Activated gamma-delta T cell treated with Interleukin-2 at 50 U/mL for 16 hours (primary cell): ENCODE data around the gene ATXN1.

Source experiments
- DNase-seq: peaks from one replicate; pipeline ENCODE4 v3.0.0-alpha.2; 2020

The ATXN1 gene

DNA sequence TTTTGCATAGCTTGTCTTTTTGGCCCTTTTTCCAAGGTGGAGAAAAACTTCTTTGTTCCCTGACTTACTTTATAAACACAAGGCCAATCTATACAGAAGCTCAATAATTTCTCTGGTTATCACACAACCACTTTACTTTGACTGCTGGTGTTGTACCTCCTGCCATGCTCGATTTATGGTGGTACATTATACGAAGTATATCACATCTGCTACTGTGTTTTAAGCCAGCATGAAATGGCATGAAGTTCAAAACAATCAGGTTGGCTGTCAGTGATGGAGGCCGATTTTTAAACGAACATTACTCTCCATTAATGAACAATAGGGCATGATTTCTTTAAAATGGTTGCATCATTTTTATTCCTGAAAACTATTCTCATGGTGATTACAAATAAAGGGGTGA is 21.0 kb upstream of the ATXN1 start:
- no peak for DNase-seq

DNA sequence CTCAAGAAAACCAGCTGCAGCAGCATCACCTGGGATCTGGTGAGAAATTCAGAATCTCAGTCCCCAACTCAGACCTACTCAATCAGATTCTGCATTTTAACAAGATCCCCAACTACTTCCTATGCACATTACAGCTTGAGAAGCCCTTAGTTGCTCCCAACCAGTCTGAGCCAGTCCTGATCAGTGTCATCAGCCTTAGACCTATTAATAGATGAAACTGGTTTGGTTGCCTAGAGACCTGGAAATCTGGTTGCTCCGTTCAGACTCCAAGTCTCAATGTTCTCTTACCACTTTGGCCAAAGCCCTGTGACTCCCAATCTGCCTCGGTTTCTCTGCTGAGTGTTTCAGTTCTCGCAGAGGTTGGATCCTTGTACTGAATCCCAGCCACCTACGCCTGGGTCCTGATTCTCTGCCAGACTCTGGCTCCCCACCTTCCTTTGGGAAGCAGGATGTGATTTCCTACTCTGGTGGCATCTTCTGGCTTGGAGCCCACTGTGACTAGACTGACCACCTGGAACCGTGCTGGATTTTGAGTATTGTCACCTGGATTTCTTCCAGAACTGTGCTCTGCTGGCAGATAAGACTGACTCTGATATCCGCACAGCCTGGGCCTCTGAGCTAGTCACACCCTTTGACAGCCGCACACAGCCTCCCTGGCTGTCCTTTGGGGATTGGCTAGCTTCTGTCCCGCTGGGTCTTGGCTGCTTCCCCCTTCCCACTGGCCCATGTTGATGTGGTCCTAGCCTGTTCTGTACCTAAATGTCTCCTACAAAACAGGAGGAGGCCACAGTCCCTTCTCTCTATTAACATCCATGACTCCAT is 20.3 kb upstream of the ATXN1 start:
- DNase-seq: no peak

DNA sequence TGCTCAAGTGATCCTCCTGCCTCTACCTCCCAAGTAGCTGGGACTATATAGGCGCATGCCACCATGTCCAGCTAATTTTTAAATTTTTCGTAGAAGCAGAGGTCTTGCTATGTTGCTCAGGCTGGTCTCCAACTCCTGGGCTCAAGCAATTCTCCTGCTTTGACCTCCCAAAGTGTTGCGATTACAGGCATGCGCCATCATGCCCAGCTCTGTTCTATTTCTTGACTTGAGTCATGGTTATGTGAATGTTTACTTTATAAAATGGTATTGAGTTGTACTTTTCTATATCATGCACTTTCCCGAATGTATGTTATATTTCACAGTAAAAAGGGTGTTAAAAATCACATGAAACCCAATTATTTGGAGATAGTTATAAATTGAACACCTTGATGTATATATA is 17.3 kb upstream of the ATXN1 start:
- DNase-seq: no peak

DNA sequence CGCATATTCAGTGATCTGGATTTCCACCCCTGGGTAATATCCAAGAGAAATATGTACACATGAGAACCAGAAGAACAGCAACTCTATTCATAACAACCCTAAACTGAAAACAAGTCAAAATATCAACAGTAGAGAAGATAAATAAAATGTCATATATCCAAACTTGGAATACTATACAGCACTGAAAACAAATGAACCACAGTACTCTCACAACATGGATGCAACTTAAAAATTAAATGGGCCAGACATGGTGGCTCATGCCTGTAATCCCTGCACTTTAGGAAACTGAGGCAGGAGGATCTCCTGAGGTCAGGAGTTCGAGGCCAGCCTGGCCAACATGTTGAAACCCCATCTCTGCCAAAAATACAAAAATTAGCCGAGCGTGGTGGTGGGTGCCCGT is 16.5 kb upstream of the ATXN1 start:
- no peak for DNase-seq

DNA sequence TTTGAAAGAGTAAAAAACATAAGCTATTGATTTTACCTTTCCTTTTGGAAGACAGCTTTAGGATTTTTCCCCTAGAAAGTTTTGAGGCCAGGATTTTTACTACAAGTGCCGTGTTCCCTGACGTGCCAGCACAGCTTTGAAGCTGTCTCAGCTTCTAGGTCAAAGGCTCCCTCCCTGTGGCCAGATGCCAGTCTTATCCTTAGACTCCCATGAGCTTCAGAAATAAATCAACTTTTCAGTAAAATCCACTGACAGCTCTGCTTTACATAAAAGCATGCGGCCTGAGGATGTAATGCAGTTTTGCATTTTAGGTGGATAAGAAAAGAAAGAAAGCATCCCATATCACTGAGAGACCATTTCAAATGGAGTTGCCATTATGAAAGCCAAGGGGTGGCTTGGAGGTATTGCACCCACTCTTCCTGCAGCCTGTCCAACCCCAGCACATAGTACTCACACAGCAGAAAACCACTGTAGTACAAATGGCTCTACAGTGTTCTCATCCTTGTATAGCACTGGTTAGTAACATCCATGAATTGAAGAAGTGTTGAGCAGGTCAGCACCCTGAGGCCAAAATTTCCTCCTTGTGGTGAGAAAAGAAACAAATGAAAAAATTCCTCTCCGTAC is 15.2 kb upstream of the ATXN1 start:
- no peak for DNase-seq

DNA sequence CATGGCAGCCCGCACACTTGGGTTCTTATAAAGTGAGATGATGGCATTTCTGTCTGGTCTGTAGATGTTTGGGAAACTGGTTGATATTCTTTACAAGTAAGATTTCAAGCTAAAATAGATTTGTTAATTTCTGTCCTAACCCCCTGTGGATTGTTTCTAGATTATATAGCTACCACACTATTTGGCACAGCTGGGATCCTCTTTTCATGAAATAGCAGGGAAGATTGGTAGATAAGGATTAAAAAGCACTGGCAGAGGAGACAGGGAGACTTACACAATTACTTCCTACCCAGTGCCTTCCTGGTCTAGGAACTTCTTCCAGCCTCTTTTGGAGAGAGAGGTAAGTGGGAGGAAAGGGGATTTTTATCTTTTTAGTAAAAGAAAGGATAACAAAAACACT is 13.2 kb upstream of the ATXN1 start:
- no peak for DNase-seq

DNA sequence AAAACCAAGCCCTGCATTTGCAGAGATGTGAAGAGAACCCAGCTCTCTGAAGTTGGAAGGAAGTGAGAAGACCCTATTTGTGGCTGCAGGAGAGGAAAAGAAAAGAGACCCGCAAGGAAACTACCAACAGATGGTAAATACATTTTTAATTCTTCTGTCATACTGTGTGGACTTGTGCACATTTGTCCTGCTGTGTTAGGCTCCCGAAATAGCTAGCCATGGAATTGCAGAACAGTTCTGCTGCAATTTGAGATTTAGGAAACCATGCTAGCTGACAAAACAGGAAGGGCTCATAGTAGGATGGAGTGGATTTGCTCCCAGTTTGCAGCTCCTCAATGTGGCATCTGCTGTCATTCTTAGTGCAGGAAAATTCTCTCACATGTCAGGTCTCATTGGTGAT is 12.1 kb upstream of the ATXN1 start:
- no peak for DNase-seq

DNA sequence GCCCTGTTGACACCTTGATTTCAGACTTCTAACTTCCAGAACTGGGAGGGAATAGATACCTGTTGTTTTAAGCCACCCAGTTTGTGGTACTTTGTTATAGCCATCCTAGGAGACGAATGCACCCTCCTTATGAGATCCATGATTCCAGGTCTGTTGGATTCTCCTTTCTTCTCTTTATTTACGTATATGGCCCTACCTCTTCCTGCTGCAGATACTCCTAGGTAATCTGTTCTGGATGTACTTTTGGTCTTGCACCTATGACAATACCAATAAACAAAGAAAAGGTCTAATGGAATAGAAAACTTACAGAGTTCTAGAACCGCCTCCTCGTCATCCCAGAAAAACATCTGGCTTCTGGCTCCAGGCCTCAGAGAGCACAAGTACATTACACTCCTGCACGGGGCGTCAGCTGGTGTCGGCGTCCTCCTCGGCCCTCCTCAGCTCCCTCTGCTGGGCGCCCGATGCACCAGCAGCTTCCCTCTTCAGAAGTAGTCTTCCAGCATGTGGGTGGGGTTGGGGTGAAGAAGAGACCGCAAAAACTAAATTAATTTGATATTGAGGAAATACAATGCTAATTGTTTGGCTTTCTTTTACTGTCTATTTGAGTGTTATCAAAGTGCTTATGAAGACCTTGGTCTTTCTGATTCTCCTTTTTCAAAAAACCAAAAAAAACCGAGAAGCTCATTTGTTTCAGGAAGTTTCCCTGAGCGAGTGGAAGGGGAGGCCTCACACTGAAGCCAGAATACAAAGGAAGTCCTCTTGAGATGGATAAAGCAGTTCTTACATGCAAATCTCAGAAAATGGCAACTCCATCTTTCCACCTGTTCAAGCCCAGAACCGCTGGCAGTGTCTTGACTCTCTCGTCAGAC is 9.7 kb upstream of the ATXN1 start:
- peak; percentile 73 for DNase-seq

DNA sequence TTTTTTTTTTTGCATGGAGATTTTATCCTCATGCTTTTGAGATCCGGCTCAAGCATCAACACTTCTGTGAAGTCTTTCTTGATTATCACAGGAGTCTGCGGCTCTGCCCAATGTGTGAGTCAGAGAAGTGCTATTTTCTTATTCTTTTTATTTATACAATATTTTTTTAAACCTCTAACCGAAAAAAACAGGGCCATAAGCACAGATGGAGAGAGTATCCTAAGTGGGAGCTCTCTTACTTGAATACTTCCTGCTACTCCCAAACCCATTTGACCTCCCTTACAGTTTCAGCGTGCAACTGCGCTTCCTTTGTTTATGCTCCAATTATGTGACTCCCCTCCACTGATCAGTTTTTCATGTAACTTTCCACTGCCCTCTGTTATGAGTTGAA is 8.7 kb upstream of the ATXN1 start:
- DNase-seq: no peak

DNA sequence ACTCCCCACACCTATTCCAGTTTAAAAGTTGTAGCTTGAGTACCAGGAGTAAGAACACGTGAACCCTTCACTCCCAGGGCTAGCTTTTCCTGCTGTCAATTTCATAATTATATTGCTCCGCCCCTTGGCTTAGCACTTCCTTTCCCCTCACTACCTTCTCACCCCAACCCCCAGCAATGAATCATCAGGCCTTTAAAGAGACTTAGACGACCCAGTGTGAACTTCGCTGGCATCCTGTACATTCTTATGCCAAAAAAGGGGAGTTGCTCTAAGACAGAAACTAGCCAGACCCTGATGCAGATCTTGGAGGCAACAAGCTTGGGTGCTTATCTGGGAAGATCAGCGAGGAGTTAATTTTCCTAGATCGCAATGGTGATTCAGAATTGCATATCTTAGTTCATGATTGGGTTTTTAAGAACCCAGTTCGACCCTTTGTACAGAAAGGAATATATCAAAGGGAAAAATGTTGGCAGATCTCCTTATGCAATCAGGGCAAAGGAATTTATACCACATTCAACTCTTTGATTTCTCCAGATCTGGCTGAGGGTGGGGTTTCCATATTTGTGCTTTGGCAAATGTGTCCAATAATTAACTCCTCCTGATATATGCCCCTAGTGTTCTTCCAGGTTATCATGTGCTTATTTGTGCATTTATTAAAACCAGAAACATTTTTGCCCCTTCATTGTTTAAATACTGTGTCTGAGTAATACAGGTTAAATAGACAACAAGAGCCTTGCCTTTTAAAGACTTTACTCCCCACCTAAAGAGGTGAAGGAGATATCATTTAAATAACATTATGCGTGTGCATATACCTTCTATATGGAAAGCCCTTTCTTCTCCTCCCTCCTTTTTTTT is 8.1 kb upstream of the ATXN1 start:
- DNase-seq: peak; percentile 71

DNA sequence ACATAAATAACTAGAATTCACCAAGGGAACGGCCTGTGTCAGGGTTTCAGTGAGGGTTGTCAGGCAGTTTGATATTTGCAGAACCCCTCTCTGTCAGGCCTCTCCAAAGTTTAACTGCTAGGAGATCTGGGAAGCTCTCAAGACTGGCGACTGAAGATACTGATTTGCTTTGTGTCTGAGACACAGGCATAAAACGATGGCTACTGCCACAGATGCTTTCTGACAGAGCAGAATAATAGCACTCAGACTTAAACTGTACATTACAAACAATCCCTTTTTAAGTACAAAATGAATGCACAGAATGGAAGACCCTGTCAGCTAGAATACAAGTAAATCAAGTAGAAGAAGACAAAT is 7.2 kb upstream of the ATXN1 start:
- DNase-seq: no peak

DNA sequence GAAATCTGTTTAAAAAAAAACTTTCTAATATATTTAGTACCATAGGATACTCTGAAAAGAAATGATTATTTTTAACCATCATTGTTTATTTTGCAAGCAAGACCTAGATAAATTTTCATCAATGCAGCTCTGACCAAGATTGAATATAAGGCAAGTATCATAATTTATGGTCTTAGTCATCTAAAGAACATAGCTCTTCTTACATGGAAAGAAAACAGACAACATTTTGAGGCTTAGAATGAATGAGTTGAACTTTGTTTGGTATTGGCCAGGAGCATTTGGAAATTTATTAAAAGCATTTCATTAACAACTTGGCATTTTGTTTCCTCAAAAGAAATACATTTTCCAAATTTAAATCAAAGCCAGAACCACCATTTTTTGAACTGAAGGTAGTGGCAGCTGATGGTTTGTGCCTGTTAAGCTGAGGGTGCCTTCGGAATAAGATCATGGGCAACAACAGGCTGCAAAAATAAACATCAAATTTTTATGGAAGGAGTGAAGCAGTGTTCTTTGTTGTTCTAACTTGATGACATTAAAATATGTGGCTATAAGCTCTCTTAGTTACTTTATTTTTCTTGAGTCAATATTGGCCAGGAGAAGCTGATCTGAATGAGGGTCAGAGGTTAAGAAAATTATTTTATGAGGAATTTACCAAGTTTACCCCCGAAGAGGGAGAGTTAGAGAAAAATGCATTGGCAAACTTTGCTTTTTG is 6.7 kb upstream of the ATXN1 start:
- DNase-seq: no peak

DNA sequence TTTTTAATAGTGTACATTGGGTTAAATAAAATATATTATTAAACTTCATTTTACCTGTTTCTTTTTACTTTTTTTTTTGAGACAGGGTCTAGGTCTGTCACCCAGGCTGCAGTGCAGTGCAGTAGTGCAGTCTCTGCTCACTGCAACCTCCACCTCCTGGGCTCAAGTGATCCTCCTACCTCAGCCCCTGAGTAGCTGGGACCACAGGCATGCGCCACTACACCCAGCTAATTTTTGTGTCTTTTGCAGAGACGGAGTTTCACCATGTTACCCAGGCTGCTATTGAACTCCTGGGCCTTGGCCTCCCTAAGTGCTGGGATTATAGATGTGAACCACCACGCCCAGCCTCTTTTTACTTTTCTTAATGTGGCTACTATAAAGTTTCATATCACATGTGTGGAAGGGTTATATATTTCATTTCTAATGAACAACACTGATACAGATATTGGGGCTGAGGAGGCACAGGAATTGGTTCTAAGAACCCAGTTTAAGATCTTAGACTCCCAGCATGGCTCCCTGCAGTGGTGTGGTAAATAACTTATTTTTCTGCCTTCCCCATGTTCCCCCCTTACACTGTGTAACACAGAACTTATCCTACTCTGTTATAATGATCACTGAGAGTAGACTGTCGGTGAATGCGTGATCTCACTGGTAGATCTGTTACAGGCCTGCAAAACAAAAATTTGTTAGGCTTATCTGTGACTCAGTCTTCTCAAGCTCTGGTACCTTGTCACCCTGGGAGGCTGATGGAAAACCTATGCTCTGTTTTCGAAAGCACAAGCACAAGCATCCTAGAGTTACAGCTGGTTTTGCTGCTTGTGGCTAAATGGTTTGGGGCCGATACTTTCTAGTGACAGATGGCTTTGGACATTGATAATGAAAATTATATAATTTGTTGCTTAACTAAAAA is 5.8 kb upstream of the ATXN1 start:
- no peak for DNase-seq

DNA sequence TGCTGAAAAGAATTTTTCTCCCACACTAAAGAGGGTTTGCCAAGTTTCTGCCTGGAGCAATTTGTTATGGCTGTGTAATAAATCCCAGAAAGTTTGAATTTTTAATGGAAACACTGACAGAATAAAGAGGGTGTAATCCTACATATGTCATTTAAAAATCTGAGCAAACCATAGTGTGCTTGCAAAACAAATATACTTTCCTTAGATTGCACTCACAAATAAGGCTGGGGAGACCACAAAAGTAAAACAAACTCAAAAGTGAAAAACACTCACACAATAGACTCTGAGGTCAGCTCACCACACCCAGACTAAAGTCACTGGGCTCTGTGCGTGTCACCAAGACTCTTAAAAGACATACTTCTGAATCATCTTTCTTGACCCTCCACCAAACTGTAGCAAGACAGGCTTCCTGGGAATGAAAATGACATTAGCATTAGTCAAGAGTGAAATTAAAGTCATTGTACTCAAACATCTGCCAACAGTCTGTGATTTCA is 4.8 kb upstream of the ATXN1 start:
- DNase-seq: no peak

DNA sequence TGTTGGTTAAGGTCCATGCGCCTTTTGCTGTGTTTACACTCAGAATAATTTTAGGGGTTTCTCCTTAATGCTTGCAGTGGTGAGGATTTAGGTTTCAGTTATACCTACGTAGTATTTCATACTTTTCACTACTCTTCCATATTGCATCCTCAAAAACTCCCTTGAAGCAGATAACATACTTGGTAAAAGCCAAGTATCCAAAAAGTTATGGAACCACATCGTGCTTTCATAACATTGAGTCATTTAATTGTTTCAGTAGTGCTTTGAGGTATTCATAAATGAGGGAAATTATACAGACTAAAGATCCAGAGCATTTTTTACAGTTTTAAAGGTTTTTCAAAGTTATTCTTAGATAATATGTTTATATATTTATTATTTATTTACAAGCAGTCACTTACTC is 4.0 kb upstream of the ATXN1 start:
- no peak for DNase-seq

DNA sequence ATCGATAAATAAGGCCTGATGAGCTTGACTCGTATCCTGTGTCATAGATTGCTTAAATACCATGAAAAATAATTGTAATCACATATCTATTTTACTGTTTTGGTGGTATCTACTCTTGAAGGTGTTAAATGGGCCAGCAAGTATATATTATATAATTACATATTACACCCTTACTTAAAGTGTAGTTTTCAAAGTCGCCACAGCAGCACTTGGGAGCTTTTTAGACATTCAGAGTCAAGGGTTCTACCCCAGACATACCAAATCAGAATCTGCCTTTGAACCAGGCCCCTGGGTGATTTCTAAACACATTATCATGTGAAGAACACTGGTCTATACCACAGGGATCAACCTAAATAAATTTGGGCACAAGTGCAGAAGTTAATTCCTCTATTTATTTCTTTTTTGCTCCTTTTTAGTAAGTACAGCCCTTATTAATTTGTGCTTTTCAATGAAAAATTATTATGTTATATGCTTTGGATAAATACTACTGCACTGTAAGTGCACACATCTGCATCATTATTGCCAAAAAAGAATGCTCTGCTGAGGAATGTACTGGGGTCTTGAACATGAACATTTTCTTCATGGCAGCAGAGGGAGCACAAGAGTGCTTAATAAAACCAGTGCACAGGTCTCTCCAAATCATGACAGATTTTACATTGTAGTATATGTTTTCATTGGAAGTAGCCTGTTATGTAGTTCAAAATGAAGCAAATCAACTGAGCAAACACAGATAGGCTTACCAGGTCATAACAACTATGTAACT is 3.1 kb upstream of the ATXN1 start:
- DNase-seq: no peak

DNA sequence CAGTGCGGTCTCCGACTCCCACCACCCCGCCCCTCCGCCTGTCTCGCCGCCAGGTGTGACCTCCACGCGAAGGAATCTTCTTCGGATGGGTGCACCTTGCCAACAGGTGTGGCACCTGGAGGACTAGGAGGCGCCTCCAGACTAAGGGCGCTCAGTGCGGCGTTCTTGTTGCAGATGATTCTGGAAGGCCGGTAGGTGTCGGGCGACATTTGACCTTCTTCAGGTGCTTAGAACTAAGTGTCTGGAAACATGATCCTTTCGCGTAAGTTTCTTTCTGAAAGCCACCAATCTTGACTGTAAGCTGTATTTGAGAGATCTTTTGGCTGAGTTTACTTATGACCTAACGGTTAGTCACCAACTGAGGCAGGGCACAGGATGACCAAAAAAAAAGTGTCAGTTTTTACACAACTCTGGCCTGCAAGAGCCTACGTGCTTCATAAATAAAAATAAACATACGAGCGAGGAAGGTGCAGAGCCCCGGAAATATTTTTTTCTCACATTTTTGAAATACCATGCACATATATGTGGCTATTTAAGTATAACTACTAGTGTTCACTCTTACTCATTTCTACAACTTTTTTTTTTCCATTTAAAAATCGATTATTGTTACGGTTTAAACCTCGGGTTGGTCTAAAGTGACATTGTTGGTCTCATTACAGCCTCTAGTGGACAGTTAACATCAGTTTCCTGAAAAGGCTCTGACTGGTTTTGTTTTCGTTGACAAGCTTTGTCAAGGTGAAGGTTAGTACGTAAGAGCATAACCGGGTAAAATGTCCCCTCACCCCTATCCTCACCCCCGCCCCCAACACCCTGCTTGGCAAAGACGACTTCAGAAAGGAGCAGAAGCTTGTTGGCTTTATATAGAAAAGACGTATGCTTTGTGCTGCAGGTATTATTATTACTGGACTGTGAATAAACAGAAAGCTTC is 1.6 kb upstream of the ATXN1 start:
- DNase-seq: peak; percentile 44

DNA sequence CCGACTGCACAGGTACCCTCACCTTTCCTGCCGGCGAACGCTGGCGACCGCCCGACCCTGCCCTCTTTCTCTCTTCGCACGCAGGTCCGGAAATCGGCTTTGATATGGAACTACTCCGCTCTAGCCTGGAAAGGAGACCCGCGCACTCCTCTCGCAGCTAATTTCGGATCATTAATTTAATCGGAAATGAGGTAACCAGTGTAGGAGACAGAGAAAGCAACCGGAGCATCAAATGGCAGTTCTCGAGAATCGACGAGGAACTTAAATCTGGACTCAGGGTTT is 949 bp upstream of the ATXN1 start:
- DNase-seq: no peak
